ENCODE data around the gene LRRC61. TPM values are rescaled to one million over a fixed set of nuclear protein-coding genes. Genes with fewer than 3 reads are reported as not detected.
"Not testable (repeated sequence)": the region's sequence is repeated elsewhere in the genome, so short reads cannot be mapped to it uniquely, and the experiment has no call there.

The LRRC61 gene
- total RNA-seq, 2 donors from 2014 or later: 0.77 to 27.0 TPM

DNA sequence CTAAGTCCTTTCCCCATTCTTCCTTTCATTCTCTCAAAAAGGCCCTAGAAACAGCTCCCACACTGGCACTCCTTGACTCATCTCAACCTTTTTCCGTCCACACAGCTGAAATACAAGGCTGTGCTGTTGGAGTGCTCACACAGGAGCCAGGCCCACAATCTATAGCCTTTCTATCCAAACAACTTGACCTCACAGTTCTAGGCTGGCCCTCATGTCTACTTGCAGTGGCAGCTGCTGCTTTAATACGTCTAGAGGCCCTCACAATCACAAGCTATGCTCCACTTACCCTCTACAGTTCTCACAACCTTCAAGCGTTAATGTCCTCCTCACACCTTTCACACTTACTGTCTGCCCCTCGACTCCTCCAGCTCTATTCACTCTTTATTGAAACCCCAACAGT is 12.0 kb upstream of the LRRC61 start:
- Histone ChIP-seq H3K27ac (ENCODE audit: low read depth, low read length) (no peak overlapping the region), H3K4me3 (ENCODE audit: low read length) (no peak overlapping the region), H3K9me3 (ENCODE audit: control insufficient read depth, low read length) (no peaks in the 10 kb centered on the region), H3K36me3 (ENCODE audit: control insufficient read depth, insufficient read depth, low read length) (no peaks in the 10 kb centered on the region), H3K4me1 (ENCODE audit: control insufficient read depth, insufficient read depth, low read length) (no peaks in the 10 kb centered on the region), H3K27me3 (ENCODE audit: control insufficient read depth, insufficient read depth, low read length, poor library complexity, severe bottlenecking) (no peaks in the 10 kb centered on the region), H3K9ac (ENCODE audit: extremely low read depth, low read length, poor library complexity, severe bottlenecking) (no peak overlapping the region)
- Mint-ChIP-seq H3K4me1 (peaks cover 14% of the 10 kb centered on the region), H3K36me3 (ENCODE audit: low read depth) (peaks cover 1% of the 10 kb centered on the region), H3K9me3 (peaks cover 19% of the 10 kb centered on the region), H3K27me3 (ENCODE audit: insufficient read depth) (peaks cover 15% of the 10 kb centered on the region), H3K4me3 (no peak overlapping the region), H3K27ac (no peak overlapping the region)
- WGBS, 2 experiments (ENCODE audit: insufficient coverage in 1 of 2, insufficient read length in 1 of 2): 80 to 92% methylated on average over 1 to 4 of the region's 4 CpGs
- peak; percentile 36 for DNase-seq
- no peak for TF ChIP-seq CTCF (conservative IDR thresholded peaks at IDR 0.05)

- Histone ChIP-seq H3K9me3 (ENCODE audit: control insufficient read depth, low read length) (no peaks in the 10 kb centered on the region), H3K4me3 (ENCODE audit: low read length) (no peak overlapping the region), H3K4me1 (ENCODE audit: control insufficient read depth, insufficient read depth, low read length) (no peaks in the 10 kb centered on the region), H3K27ac (ENCODE audit: low read depth, low read length) (peak overlapping the region; percentile 53), H3K27me3 (ENCODE audit: control insufficient read depth, insufficient read depth, low read length, poor library complexity, severe bottlenecking) (no peaks in the 10 kb centered on the region), H3K9ac (ENCODE audit: extremely low read depth, low read length, poor library complexity, severe bottlenecking) (no peak overlapping the region), H3K36me3 (ENCODE audit: control insufficient read depth, insufficient read depth, low read length) (no peaks in the 10 kb centered on the region)
- 72 to 85% methylated on average over 5 of the region's 5 CpGs for WGBS, 2 experiments (ENCODE audit: insufficient coverage in 1 of 2, insufficient read length in 1 of 2)
- Mint-ChIP-seq H3K4me3 (no peak overlapping the region), H3K36me3 (ENCODE audit: low read depth) (peaks cover 1% of the 10 kb centered on the region), H3K4me1 (peaks cover 14% of the 10 kb centered on the region), H3K9me3 (peaks cover 19% of the 10 kb centered on the region), H3K27ac (no peak overlapping the region), H3K27me3 (ENCODE audit: insufficient read depth) (peaks cover 15% of the 10 kb centered on the region)
- DNase-seq: no peak
- TF ChIP-seq CTCF (conservative IDR thresholded peaks at IDR 0.05): no peak
Measured at GRCh38 chr7:150311711-150312110, 11.4 kb upstream of the LRRC61 start.

DNA sequence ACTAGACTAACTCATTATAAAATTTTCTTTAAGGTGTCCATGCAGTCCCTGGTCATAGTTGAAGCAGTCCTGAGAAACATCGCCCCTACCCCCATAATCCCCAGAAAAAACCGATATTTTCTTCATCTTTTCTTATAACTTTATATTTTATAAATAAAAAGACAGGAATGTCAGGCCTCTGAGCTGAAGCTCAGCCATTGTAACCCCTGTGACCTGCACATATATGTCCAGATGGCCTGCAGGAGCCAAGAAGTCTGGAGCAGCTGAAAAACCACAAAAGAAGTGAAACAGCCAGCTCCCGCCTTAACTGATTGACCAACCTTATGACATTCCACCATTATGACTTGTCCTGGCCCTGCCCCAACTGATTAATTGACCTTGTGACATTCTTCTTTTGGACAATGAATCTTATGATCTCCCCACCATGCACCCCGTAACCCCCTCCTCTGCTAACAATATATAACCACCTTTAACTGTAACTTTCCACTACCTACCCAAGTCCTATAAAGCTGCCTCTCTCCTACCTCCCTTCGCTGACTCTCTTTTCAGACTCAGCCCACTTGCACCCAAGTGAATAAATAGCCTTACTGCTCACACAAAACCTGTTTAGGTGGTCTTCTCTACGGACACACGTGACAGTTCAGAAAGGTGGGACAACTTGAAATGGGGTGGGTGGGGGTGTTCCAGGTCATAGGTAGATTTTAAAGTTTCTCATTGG is 10.3 kb upstream of the LRRC61 start:
- H3K4me3 Mint-ChIP-seq; H3K27ac ChIP-seq (ENCODE audit: low read depth, low read length): not testable (repeated sequence)

More for the DNA sequence above, 10.3 kb upstream of the LRRC61 start:
- Mint-ChIP-seq H3K27me3 (ENCODE audit: insufficient read depth) (peaks cover 10% of the 10 kb centered on the region), H3K4me1 (peaks cover 16% of the 10 kb centered on the region), H3K27ac (peak overlapping the region; percentile 23), H3K9me3 (peaks cover 10% of the 10 kb centered on the region)
- not testable (repeated sequence) for H3K9ac ChIP-seq (ENCODE audit: extremely low read depth, low read length, poor library complexity, severe bottlenecking); H3K27me3 ChIP-seq (ENCODE audit: control insufficient read depth, insufficient read depth, low read length, poor library complexity, severe bottlenecking); H3K4me3 ChIP-seq (ENCODE audit: low read length); H3K36me3 ChIP-seq (ENCODE audit: control insufficient read depth, insufficient read depth, low read length); H3K4me1 ChIP-seq (ENCODE audit: control insufficient read depth, insufficient read depth, low read length); H3K36me3 Mint-ChIP-seq (ENCODE audit: low read depth); DNase-seq; H3K9me3 ChIP-seq (ENCODE audit: control insufficient read depth, low read length)
- WGBS, 2 experiments (ENCODE audit: insufficient coverage in 1 of 2, insufficient read length in 1 of 2): 76 to 100% methylated on average over 1 to 6 of the region's 7 CpGs

Measured in endodermal cell (in vitro differentiated cells).